SK-MEL-5 (cell line): ENCODE data around the gene SUOX. TPM values are rescaled to one million over a fixed set of nuclear protein-coding genes. Genes with fewer than 3 reads are reported as not detected.

Source experiments
- DNase-seq: peaks from one replicate; pipeline ENCODE4 v3.0.0-alpha.2; 2016; ENCODE audit warnings: low read depth, low spot score
- in situ Hi-C: cut with HindIII; loops from 2 replicates; pipeline ENCODE4 v1.10.0; 2016; ENCODE audit warnings: low sequenced_read_pairs, high pct_unique_total_duplicates, low pct_unique_long_range_greater_than_20kb
- polyA plus RNA-seq, 2 experiments: library from polyadenylated mRNA; depleted of rRNA; stranded (reverse); fragments of >200 nt; gene quantifications; 2 replicates each; pipeline ENCODE4 v1.2.3, GENCODE V29; 2015
- total RNA-seq: library from RNA; depleted of rRNA; stranded (reverse); fragments of >200 nt; shearing (Covaris generic); gene quantifications from 2 replicates; pipeline ENCODE4 v1.2.3, GENCODE V29; 2014; rRNA removed

SUOX gene
- 11.2 and 16.1 TPM in 2 replicates for total RNA-seq
- polyA plus RNA-seq (2015; cell fraction: cytosol; rRNA removed), result 16.8 and 19.9 TPM in 2 replicates
- 41.0 and 45.9 TPM in 2 replicates for polyA plus RNA-seq (2015; cell fraction: nucleus; rRNA removed)

DNA sequence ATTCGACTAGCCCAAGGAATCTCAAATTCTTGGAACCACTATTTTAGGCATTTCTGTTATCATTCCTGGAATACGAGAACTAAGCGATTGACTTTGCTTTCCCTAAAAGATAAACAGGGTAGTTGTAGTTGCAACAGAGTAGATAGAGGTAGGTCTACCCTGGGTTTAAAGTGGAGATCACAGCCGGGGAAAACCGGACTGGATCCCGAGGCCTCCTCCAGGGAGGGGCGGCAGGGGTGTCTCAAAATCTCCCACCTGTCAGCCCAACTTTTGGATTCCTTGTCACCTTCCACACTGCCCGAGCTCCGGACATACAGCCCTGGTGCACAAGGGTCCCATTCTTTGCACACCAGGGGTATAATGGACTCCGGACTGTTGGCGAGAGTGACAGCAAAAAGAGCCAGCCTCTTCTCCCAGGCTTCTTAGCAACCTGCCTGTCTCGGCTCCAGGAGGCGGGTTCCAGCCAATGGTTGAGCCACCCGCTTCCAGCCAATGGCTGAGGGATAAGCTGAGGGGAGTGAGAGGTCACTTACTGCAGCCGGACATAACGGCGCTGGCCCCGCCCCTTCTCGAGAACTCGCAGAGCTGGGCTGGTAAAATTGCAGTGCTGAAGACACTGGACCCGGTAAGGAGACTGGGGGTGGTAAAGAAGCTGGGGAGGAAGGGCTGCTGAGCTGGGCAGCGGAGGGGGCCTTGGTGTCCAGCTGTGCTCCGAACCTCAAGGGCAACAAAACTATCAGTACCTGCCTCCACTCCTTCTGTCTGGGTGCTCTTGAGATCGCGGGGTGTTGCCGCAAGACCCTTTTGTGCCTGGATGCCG lies at the start of gene SUOX:
SUOX (plus strand) TSS at position 562 of the 820 bp plus-strand sequence. CDS start 4,946 bp downstream, outside the sequence.
- in situ Hi-C loops, result no loop called here

DNA sequence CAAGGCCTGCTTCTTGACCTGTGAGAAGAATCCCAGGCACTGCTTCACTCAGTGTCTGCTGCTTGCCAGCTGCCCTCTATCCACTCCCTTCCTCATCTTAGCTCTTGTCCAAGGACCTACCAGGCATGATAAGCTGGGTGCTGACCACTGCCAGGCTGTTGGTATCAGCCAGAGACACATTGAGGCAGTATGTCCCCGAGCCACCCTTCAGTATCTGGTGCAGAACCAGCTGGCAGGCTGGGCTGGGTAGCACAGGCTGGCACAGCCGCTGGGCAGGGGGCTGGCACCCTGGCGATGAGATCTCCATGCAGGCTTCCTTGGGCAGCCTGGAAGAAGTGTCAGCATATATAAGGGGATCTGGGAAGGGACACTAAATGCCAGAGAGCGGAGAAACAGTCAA lies 41.7 kb upstream of the SUOX start:
- no peak for DNase-seq
- in situ Hi-C loops, result no loop called here

More for the DNA sequence above, at the start of gene SUOX:
- peak; percentile 97 for DNase-seq

DNA sequence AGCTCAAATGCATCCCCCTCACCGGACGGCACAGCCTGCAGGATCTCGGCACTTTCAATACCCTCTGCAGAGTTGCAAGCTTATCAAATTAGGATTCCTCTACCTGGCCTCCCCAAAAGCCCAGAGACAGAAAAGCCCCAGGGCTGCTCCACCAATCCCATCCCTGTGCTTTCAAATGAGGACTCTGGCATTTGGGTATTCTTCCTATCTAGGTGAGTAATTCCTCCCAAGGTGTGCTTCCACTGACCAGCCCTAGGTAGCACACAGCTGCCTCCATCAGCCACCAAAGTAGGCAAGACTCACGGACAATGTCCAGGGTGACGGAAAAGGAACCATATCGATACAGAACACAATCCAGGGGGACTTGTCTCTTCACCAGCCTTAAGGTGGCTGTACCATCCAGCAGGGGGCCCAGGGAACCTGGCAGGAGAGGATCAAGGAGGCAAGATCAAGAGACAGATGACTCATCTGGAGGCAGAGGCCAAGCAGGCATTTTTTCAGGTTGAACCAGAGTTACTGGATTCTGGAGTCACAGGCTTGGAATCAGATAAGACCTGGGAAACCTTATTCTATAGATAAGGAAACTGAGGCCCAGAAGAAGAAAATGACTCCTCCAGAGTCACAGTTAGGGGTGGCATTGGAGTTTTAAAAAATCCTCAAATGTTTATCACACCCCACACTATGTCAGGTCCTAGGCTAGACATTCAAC lies 41.1 kb upstream of the SUOX start:
- in situ Hi-C loops, result no loop called here
- DNase-seq, result peak; percentile 44

DNA sequence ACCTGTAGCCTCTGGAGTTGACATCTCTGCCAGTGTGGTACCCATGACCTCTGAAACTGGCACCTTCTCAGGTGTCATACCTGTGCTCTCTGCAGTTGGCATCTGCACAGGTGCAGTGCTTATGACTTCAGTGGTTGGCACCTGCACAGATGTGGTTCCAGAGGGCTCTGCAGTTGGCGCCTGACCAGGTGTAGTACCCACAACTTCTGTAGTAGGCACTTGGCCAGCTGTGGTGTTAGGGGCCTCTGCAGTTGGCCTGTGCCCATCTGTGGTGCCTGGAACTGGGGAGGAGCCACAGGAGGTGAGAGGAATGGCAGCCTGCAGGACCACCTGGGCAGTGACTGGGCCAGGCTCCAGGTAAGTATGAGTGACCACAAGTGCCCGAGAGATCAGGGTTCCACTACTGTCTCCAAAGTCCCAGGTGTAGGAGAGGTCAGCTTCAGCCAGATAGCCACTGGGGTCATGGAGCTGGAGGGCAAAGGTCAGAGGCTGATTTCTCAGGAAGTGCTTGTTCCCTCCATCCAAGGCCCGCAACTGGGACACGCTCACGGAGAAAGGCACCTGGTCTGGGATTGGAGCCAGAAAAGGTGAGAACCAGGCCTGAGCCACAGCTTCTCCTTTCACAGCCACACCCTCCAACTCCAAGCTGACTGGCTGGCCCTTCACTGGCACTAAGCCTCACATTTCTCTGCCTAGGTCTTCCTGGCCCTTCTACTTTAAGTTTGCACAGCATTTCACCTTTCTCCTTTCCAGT lies 39.8 kb upstream of the SUOX start:
- no peak for DNase-seq
- in situ Hi-C loops, result no loop called here

DNA sequence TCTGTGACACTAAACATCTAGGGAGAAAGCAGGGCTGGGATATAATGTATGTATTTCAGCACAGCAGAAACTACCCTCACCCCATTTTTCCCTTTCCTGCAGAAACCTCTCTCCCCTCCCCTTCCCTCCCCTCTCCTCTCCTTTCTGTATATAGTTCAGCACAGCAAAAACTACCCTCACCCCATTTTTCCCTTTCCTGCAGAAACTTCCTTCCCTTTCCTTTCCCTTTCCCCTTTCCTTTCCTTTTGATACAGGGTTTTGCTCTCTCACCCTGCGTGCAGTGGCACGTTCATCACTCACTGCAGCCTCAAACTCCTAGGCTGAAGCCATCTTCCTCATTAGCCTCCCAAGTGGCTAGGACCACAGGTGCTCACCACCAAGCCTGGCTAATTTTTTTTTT lies 33.3 kb upstream of the SUOX start:
- DNase-seq, result peak; percentile 63
- in situ Hi-C loops, result no loop called here

DNA sequence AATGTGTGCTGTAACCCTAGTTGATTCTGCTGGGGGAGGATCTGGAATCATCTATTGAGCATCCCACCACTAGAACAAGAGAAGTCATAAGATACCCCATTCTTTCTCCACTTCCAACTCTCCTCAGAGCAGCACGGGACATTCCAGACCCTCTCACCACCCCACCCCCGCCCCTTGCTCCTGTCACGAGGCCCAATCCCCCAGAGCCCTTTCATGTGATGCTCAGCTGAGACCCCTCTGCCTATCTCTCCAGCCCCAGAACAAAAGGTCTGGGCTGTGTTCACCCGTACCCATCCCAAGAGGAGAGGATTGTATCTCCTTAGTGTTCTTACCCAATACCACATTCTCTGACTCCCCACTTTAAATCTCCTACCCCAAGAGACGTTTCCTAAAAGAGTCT lies 31.8 kb upstream of the SUOX start:
- in situ Hi-C loops, result no loop called here

DNA sequence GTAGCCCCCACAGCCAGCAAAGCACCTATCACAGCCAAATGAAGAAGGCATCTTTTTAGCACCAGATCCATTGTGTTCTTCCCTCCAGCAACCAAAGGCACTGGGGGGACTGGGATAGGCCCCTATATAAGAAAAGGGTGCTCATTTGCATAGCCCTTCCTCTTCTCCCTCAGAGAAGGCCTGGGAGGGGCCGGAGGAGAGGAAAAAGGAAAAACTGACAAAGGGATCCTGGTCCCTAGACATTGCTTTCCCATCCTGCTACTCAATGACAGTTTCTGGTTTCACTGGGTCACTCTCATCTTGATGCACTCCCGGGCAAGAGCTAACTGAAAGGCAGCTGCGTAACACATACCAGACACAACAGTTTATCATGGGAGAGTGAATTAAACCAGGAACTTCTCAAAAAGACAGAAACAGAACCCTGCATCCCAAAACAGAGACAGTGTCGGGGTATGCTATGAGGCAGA lies 31.1 kb upstream of the SUOX start, which contains the start of gene PMEL:
PMEL (minus strand) TSS at position 102 of the 467 bp plus-strand sequence; CDS start at position 71, 31 bp downstream.
- peak; percentile 96 for DNase-seq
- in situ Hi-C loops, result no loop called here

More for the DNA sequence above, 31.8 kb upstream of the SUOX start:
- DNase-seq, result peak; percentile 93

DNA sequence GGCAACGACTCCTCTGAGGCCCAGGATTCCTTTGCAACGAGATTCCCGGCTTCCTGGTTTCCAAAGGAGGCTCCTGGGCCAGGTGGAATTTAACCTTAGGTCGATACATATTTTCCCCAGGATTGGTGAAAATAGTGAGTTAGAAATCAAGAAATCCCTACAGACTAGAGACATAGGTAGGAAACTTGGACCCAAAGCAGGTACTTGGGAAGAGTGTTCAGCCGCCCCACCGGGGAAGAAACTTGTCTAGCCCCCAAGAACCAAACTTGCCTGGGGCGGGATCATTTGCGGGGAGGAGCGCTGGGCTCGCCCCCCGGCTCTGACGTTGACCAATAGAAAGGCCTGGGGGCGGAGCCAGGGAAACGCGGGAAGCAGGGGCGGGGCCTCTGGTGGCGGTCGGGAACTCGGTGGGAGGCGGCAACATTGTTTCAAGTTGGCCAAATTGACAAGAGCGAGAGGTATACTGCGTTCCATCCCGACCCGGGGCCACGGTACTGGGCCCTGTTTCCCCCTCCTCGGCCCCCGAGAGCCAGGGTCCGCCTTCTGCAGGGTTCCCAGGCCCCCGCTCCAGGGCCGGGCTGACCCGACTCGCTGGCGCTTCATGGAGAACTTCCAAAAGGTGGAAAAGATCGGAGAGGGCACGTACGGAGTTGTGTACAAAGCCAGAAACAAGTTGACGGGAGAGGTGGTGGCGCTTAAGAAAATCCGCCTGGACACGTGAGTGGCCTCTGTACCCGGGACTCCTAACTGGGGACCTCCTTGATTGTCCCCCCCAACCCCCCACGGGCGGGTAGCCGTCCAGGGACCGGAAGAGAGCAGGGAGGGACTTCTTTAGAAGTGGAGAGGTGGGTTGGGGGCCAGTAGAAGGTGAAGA lies 30.4 kb upstream of the SUOX start, which contains the start of gene CDK2:
CDK2 (plus strand) TSS at position 423 of the 874 bp plus-strand sequence; CDS start at position 602, 179 bp downstream.
- in situ Hi-C loops, result no loop called here
- DNase-seq, result peak; percentile 95

DNA sequence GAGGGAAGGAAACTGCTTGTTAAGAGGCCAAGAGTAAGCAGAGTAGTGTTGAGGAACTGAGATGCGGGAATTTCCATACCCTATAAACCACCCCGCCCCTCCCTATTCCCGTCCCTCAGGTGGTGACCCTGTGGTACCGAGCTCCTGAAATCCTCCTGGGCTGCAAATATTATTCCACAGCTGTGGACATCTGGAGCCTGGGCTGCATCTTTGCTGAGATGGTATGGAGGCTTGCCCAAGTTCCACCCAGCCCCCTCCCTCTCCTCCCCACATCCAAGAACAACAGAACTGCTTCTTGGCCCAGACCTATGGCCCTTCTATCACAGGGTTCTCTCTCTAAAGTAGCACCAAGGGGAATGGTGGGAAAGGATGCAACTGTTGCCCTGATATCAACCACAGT lies 27.7 kb upstream of the SUOX start:
- in situ Hi-C loops, result no loop called here
- peak; percentile 62 for DNase-seq

DNA sequence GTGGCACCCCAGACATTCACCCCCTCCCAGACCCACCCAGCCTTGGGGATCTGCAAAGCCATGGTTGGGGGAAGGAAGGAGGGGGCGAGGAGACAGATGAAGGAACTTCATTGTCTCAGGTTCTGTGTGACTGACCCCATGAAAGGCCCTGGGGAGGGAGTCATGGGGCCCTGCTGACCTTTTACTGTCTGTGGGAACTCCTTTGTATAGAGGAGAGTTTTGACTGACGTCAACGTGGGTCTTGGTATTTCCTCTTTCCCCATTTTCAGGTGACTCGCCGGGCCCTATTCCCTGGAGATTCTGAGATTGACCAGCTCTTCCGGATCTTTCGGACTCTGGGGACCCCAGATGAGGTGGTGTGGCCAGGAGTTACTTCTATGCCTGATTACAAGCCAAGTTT lies 26.3 kb upstream of the SUOX start:
- in situ Hi-C loops, result no loop called here
- peak; percentile 100 for DNase-seq

DNA sequence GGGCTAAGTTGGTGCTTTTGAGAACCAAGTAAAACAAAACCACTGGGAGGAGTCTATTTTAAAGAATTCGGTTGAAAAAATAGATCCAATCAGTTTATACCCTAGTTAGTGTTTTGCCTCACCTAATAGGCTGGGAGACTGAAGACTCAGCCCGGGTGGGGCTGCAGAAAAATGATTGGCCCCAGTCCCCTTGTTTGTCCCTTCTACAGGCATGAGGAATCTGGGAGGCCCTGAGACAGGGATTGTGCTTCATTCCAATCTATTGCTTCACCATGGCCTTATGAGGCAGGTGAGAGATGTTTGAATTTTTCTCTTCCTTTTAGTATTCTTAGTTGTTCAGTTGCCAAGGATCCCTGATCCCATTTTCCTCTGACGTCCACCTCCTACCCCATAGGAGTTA lies 25.0 kb upstream of the SUOX start:
- peak; percentile 89 for DNase-seq
- in situ Hi-C loops, result no loop called here

DNA sequence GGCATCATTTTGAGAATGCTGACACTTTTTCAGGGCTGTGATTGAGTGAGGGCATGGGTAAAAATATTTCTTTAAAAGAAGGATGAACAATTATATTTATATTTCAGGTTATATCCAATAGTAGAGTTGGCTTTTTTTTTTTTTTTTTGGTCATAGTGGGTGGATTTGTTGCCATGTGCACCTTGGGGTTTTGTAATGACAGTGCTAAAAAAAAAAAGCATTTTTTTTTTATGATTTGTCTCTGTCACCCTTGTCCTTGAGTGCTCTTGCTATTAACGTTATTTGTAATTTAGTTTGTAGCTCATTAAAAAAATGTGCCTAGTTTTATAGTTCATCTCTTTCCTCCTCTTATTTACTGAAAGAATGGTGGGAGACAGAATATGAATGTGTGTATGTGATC lies 24.6 kb upstream of the SUOX start:
- in situ Hi-C loops, result no loop called here
- no peak for DNase-seq

DNA sequence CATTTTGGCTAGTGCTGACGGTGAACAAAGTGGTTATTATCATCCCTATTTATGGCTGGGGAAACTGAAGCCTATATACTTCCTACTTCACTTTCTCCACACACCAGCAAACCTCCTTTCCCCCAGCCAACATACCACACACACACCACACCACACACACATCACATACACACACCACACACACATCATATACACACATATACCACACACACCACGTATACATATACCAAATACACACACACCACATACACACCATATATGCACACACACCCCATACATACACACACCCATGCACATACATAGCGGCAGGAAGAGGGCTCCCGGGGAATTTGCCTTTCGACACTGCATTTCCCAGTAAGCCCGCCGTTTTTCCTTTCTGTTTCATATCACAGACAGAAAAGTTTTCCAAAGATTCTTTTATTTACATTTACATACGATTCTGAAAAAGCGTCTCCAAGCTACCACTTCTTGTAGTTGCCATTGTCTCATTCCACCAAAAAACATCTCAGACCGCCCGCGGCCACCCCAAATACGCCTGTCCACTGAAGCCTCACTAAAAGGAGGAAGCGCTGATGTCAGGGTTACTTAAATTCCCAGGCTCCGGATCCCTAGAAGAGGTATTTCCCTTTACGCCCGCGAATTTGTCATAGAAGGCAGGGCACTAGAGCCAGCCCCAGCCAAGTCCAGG lies 24.0 kb upstream of the SUOX start:
- in situ Hi-C loops, result no loop called here
- peak; percentile 53 for DNase-seq

DNA sequence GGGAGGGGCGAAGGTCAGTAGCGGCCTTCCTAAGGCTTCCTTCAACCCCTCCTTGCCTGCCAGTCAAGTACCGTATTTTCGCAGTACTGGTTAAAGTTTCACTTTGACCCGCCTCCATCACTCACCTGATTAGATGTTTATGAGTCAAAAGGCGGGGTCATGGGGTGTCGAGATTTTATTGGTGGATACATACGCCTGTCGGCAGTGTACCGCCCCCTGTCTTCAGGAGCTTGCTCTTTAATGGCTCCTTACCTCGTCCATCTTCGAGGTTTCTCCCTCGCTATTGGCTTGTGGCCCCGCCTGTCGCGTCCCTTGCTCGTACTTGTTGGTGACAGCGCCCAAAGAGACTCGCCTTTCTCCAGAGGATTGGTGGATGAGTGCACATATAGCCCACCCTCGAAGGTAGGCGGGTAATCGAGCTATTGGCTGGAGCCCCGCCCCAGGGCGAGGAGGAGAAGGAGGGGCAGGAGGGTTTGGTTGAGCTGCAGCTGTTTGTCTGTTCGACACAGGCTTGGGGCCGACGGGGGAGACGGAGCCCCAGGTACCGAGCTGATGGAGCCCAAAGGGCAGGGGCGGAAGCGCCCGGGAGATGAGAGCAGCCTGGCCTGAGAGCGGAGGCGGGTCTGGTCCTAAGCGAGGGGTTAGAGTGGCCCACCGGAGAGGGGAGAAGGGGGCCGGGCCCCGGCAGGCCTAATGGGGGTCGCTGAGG lies 23.3 kb upstream of the SUOX start, which contains the start of gene RAB5B:
RAB5B (plus strand) TSS at position 480 of the 709 bp plus-strand sequence. CDS start 12,883 bp downstream, outside the sequence.
- peak; percentile 100 for DNase-seq
- in situ Hi-C loops, result no loop called here

DNA sequence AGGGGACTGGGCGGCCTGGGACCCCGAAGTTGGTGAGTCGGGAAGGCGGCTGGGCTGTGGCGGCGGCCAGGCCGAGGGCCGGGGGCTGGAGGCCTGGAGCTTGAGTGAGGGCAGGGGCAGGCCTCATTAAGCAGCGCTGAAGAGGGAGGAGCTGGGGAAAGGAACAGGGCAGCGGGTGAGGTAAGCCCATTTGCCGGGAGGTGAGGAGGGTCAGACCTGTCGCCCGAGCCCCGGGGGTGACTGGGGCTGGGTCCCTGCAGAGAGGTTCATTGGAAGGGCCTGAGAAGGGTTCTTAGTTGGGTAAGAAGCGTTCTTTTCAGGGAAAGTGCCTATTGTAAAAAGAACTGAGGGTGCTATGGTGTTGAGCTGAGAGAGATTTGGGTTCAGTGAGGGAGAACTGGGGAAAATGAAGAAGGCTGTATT lies 22.8 kb upstream of the SUOX start:
- DNase-seq, result peak; percentile 55
- in situ Hi-C loops, result no loop called here
